SJSA1 (cell line): ENCODE results near the gene MRPL57. TPM values are rescaled to one million over a fixed set of nuclear protein-coding genes. Genes with fewer than 3 reads are reported as not detected.
"Not testable (repeated sequence)": the region's sequence is repeated elsewhere in the genome, so short reads cannot be mapped to it uniquely, and the experiment has no call there.

Experiments
- DNase-seq, 2 experiments: peaks; one replicate each; pipeline ENCODE4 v3.0.0-alpha.2; 2015 to 2020; ENCODE audit warnings: low spot score in 2 of 2, low read depth in 1 of 2
- H3K27ac ChIP-seq: fragments of 250-450 bp; sonication (Bioruptor Pico); 2 replicates; pipeline ENCODE4 v1.5.1; 2020; ENCODE audit warnings: mild to moderate bottlenecking, moderate library complexity
- H3K27me3 ChIP-seq: fragments of 250-450 bp; sonication (Bioruptor Pico); replicated peaks from 2 replicates; pipeline ENCODE4 v1.5.1; 2020; ENCODE audit warnings: mild to moderate bottlenecking, moderate library complexity
- H3K36me3 ChIP-seq: fragments of 250-450 bp; sonication (Bioruptor Pico); 2 replicates; pipeline ENCODE4 v1.5.1; 2020; ENCODE audit warnings: mild to moderate bottlenecking
- H3K4me1 ChIP-seq: fragments of 250-450 bp; sonication (Bioruptor Pico); replicated peaks from 2 replicates; pipeline ENCODE4 v1.6.1; 2021; ENCODE audit warnings: mild to moderate bottlenecking
- H3K4me3 ChIP-seq: fragments of 250-450 bp; sonication (Bioruptor Pico); 2 replicates; pipeline ENCODE4 v1.5.1; 2020; ENCODE audit warnings: mild to moderate bottlenecking
- H3K9me3 ChIP-seq: fragments of 250-450 bp; sonication (Bioruptor Pico); replicated peaks from 2 replicates; pipeline ENCODE4 v1.5.1; 2020; ENCODE audit warnings: mild to moderate bottlenecking
- total RNA-seq: library from RNA; depleted of rRNA; stranded (reverse); fragments of >200 nt; shearing (Covaris generic); gene quantifications from 2 replicates; pipeline ENCODE4 v1.2.3, GENCODE V29; 2014

The MRPL57 gene
- total RNA-seq, 1 experiment from 2014 or later = 24.3 TPM

GRCh38 chr13:21202767-21203531 lies 26.5 kb downstream of the MRPL57 start:
- H3K9me3 ChIP-seq = no peaks in the 10 kb centered on the region
- no peak overlapping the region for H3K27ac ChIP-seq
- no peaks in the 10 kb centered on the region for H3K27me3 ChIP-seq
- H3K4me3 ChIP-seq = no peak overlapping the region
- DNase-seq = peak in 1 of 2 experiments; percentile 4
- H3K4me1 ChIP-seq = no peaks in the 10 kb centered on the region
- no peaks in the 10 kb centered on the region for H3K36me3 ChIP-seq

- DNase-seq = no peak
- Histone ChIP-seq H3K27me3 (no peaks in the 10 kb centered on the region), H3K27ac (no peak overlapping the region), H3K9me3 (no peaks in the 10 kb centered on the region), H3K36me3 (no peaks in the 10 kb centered on the region), H3K4me3 (no peak overlapping the region), H3K4me1 (no peaks in the 10 kb centered on the region)
Observed at GRCh38 chr13:21208652-21209154, 32.2 kb downstream of the MRPL57 start.

- Histone ChIP-seq H3K4me1 (no peaks in the 10 kb centered on the region), H3K27ac (no peak overlapping the region), H3K27me3 (no peaks in the 10 kb centered on the region), H3K36me3 (no peaks in the 10 kb centered on the region), H3K9me3 (no peaks in the 10 kb centered on the region), H3K4me3 (no peak overlapping the region)
- no peak for DNase-seq
Observed at GRCh38 chr13:21212138-21212775, 35.8 kb downstream of the MRPL57 start.

GRCh38 chr13:21215419-21215818 lies 39.0 kb downstream of the MRPL57 start:
- not testable (repeated sequence) for DNase-seq, H3K4me1 ChIP-seq, H3K27ac ChIP-seq, H3K4me3 ChIP-seq, H3K27me3 ChIP-seq, H3K36me3 ChIP-seq, H3K9me3 ChIP-seq

GRCh38 chr13:21216332-21216731 lies 39.9 kb downstream of the MRPL57 start:
- no peaks in the 10 kb centered on the region for H3K36me3 ChIP-seq
- no peaks in the 10 kb centered on the region for H3K9me3 ChIP-seq
- no peak overlapping the region for H3K27ac ChIP-seq
- no peak for DNase-seq
- no peaks in the 10 kb centered on the region for H3K27me3 ChIP-seq
- H3K4me1 ChIP-seq = no peaks in the 10 kb centered on the region
- H3K4me3 ChIP-seq = no peak overlapping the region

GRCh38 chr13:21218351-21219035 lies 42.0 kb downstream of the MRPL57 start:
- no peak for DNase-seq
- Histone ChIP-seq H3K4me1 (no peaks in the 10 kb centered on the region), H3K27ac (no peak overlapping the region), H3K36me3 (no peaks in the 10 kb centered on the region), H3K9me3 (no peaks in the 10 kb centered on the region), H3K27me3 (no peaks in the 10 kb centered on the region; the same call in 1 of the 2 replicates), H3K4me3 (no peak overlapping the region)

- Histone ChIP-seq H3K27ac (no peak overlapping the region), H3K9me3 (no peaks in the 10 kb centered on the region)
- no peak for DNase-seq
Observed at GRCh38 chr13:21219036-21219381, 42.6 kb downstream of the MRPL57 start.

GRCh38 chr13:21219716-21220115 lies 43.3 kb downstream of the MRPL57 start:
- not testable (repeated sequence) for H3K36me3 ChIP-seq, H3K9me3 ChIP-seq, H3K4me1 ChIP-seq, H3K4me3 ChIP-seq, DNase-seq, H3K27ac ChIP-seq, H3K27me3 ChIP-seq

More at GRCh38 chr13:21219036-21219381, 42.6 kb downstream of the MRPL57 start:
- no peaks in the 10 kb centered on the region; the same call in 1 of the 2 replicates for H3K27me3 ChIP-seq
- no peaks in the 10 kb centered on the region for H3K4me1 ChIP-seq
- H3K36me3 ChIP-seq = no peaks in the 10 kb centered on the region
- no peak overlapping the region for H3K4me3 ChIP-seq

- no peak for DNase-seq
- H3K9me3 ChIP-seq = no peaks in the 10 kb centered on the region
- H3K36me3 ChIP-seq = no peaks in the 10 kb centered on the region
- H3K4me3 ChIP-seq = no peak overlapping the region
- no peak overlapping the region for H3K27ac ChIP-seq
- no peaks in the 10 kb centered on the region; the same call in 1 of the 2 replicates for H3K27me3 ChIP-seq
- no peaks in the 10 kb centered on the region for H3K4me1 ChIP-seq
Observed at GRCh38 chr13:21221268-21221667, 44.8 kb downstream of the MRPL57 start.

GRCh38 chr13:21225082-21225481 lies 48.6 kb downstream of the MRPL57 start:
- Histone ChIP-seq H3K27ac (no peak overlapping the region), H3K9me3 (no peaks in the 10 kb centered on the region), H3K36me3 (no peaks in the 10 kb centered on the region), H3K27me3 (no peaks in the 10 kb centered on the region; the same call in 1 of the 2 replicates), H3K4me1 (no peaks in the 10 kb centered on the region), H3K4me3 (no peak overlapping the region)
- DNase-seq = no peak

GRCh38 chr13:21225841-21226581 lies 49.6 kb downstream of the MRPL57 start:
- Histone ChIP-seq H3K27ac (no peak overlapping the region), H3K27me3 (no peaks in the 10 kb centered on the region; the same call in 1 of the 2 replicates), H3K4me1 (no peaks in the 10 kb centered on the region), H3K36me3 (no peaks in the 10 kb centered on the region), H3K9me3 (no peaks in the 10 kb centered on the region), H3K4me3 (no peak overlapping the region)
- DNase-seq = no peak

- no peak for DNase-seq
- Histone ChIP-seq H3K9me3 (no peaks in the 10 kb centered on the region), H3K27me3 (no peaks in the 10 kb centered on the region; the same call in 1 of the 2 replicates), H3K4me1 (no peaks in the 10 kb centered on the region), H3K36me3 (no peaks in the 10 kb centered on the region), H3K4me3 (no peak overlapping the region), H3K27ac (no peak overlapping the region)
Observed at GRCh38 chr13:21227917-21228316, 51.5 kb downstream of the MRPL57 start.
